ES-I3 (cell line): ENCODE results near the gene LANCL2.
"Not testable (repeated sequence)": the region's sequence is repeated elsewhere in the genome, so short reads cannot be mapped to it uniquely, and the experiment has no call there.

Experiments
- H3K36me3 ChIP-seq: 2 replicates; pipeline ENCODE4 v1.6.1; 2013; ENCODE audit warnings: mild to moderate bottlenecking, low read length, control low read depth, moderate library complexity; ENCODE audit not compliant: insufficient read depth
- H3K4me1 ChIP-seq: 2 replicates; pipeline ENCODE4 v1.6.1; 2013; ENCODE audit warnings: mild to moderate bottlenecking, control low read depth, low read length; ENCODE audit not compliant: insufficient read depth
- H3K9ac ChIP-seq: 2 replicates; pipeline ENCODE4 v1.6.1; 2013; ENCODE audit warnings: low read depth, mild to moderate bottlenecking, low read length, moderate library complexity
- H3K9me3 ChIP-seq: 2 replicates; pipeline ENCODE4 v1.6.1; 2013; ENCODE audit warnings: mild to moderate bottlenecking, low read length, moderate library complexity; ENCODE audit not compliant: control insufficient read depth, insufficient read depth

Gene LANCL2

DNA sequence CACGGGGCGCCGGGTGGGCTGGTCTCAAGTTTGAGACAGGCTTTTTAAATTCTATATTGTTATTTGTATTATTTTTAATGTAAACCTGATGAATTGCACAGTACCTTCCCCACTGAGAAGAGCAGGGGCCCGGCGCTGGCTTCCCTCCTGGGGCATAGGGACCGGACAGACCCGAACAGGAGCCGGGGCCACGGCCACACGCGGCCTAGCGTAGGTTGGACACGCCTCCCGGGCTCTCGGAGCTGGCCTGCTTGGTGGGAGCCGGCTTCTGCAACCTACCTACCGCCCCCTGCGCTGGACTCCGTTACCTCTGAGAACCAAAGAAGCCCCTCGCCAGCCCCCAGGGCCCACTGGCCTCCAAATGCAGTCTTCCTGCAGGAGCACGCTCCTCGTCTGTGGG lies 19.8 kb upstream of the LANCL2 start:
- Histone ChIP-seq H3K9me3 (no peaks in the 10 kb centered on the region), H3K9ac (no peak overlapping the region), H3K4me1 (no peaks in the 10 kb centered on the region), H3K36me3 (no peaks in the 10 kb centered on the region)

DNA sequence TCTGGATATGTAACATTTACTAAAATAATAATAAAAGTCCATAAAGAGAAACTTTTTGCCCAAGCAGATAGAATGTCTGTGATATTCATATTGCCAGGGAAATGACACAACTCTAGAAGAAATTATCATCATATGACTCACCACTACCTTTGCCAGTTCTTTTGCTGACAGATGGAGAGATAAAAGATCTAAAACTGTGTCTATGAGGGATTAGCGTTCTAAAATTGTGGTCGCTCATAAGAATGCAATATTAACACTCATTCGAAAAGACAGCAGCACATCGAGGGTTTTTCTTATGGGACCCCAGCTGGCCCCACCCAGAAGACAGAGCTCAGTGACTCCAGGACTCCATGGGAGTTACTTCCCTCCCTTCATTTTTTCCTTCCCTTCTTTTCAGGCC lies 16.6 kb upstream of the LANCL2 start:
- H3K4me1 ChIP-seq: no peaks in the 10 kb centered on the region
- H3K9me3 ChIP-seq: no peaks in the 10 kb centered on the region
- H3K9ac ChIP-seq: no peak overlapping the region
- H3K36me3 ChIP-seq: no peaks in the 10 kb centered on the region

DNA sequence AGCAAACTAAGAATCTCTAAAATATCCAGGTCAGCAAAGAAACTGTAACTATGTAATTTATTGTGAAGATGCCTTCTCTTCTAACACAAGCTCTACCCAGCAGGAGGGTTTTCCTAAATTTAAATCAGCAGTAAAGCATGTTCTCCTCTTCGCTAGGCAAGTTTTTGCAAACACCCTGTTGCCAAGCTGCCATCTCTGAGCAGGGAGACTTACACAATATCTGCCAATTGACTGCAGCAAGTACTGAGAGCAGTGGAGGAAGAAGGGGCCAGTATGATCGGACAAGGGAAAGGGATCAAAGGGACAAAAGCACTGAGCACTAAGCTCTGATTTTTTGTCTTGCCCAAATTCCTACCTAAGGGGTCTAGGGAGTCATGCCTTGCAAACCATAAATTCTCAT lies 16.0 kb upstream of the LANCL2 start:
- Histone ChIP-seq H3K4me1 (no peaks in the 10 kb centered on the region), H3K9me3 (no peaks in the 10 kb centered on the region), H3K36me3 (no peaks in the 10 kb centered on the region), H3K9ac (no peak overlapping the region)

DNA sequence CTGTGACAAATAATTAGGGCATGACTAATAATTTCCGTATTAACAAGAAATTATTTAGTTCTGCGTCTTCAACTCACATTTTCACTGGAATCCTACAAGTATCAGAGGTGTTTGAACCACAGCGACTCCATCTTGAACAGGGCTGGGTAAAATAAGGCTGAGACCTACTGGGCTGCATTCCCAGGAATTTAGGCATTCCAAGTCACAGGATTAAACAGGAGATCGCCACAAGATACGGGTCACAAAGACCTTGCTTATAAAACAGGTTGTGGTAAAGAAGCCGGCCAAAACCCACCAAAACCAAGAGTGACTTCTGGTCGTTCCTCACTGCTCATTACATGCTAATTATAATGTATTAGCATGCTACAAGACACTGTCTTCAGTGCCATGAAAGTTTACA lies 14.9 kb upstream of the LANCL2 start:
- no peaks in the 10 kb centered on the region for H3K4me1 ChIP-seq
- H3K9ac ChIP-seq: no peak overlapping the region
- H3K36me3 ChIP-seq: no peaks in the 10 kb centered on the region
- no peaks in the 10 kb centered on the region for H3K9me3 ChIP-seq

DNA sequence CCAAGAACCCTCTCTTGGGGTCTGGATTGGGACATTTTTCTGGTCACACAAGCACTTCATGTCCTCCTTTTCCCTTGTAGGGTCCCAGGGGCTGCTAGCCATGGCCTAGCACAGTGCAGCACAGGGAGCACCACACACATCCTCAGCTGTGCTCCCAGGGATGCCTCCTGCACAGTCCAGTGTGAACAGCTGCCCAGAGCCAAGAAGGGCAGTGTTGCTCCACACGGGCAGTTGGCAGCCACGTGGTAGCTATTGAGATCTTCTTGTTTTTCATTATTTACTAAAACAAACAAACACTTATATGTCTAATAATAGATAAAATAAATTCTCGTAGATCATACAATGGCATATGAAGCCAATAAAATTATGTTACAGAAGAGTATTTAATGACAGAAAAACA lies 13.9 kb upstream of the LANCL2 start:
- H3K36me3 ChIP-seq: no peaks in the 10 kb centered on the region
- no peak overlapping the region for H3K9ac ChIP-seq
- H3K9me3 ChIP-seq: no peaks in the 10 kb centered on the region
- H3K4me1 ChIP-seq: no peaks in the 10 kb centered on the region

DNA sequence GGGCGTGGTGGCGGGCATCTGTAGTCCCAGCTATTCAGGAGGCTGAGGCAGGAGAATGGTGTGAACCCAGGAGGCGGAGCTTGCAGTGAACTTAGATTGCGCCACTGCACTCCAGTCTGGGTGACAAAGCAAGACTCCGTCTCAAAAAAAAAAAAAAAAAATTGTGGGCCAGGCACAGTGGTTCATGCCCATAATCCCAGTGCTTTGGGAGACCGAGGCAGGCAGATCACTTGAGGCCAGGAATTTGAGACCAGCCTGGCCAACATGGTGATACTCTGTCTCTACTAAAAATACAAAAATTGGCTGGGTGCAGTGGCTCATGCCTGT lies 12.2 kb upstream of the LANCL2 start:
- not testable (repeated sequence) for H3K9me3 ChIP-seq, H3K36me3 ChIP-seq, H3K9ac ChIP-seq, H3K4me1 ChIP-seq

DNA sequence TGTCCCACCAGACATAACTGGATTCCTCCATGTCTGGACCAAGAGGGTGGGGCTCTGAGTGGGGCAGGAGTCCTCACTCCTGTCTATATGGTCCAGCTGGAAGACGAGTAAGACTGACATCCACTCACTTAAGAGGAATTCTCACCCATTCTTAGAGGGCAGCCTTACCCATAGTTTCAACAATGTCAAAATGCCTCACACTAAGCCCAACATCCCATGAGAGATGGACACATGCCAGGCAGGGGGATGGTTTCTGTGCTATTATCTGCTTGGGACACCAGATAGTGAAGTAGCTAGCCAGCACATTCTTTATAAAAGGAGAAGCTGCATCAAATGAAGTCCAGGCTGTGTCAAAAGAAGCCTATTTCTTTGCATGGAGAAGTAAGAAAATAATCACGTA lies 4.7 kb upstream of the LANCL2 start:
- H3K4me1 ChIP-seq: no peaks in the 10 kb centered on the region
- H3K9ac ChIP-seq: no peak overlapping the region
- H3K36me3 ChIP-seq: no peaks in the 10 kb centered on the region
- no peaks in the 10 kb centered on the region for H3K9me3 ChIP-seq

DNA sequence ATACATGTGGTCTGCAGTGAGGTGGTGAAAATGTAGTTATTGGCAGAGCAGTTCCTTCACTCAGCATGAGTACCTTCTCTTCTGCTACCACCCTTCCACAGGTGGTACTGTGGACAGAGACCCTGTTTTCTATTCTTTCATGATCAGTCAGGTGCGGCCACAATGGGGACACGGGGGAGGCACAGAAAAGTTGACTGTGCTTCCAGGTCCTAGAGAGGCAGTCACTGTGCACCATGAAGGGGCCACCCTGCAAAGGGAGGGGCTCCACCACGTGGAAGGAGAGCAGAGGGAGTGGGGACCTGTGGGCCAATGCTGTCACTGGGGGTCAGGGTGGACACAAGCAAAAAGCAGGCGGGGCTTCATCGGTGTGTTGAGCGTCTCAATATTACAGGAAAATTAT lies 3.6 kb upstream of the LANCL2 start:
- H3K36me3 ChIP-seq: no peaks in the 10 kb centered on the region
- no peak overlapping the region for H3K9ac ChIP-seq
- H3K4me1 ChIP-seq: no peaks in the 10 kb centered on the region
- no peaks in the 10 kb centered on the region for H3K9me3 ChIP-seq

DNA sequence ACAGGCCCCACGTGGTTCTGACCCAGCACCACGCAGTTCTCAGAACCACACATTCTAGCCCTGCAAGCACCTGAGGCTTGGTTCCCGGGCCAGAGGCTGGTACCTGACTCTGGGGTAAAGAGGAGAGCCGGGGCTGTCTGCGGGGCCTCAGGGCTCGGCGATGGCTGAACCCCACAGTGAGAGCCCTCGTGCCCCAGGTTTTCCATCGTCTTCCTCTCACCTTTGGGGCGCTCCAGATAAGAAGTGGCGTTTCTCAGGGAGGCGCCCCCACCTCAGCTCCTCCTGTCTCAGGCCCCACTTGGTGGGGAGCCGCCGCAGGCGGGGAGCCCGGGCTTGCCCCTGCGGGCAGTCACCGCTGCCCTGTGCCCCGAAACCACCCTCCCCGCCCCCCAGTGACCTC lies 2.2 kb upstream of the LANCL2 start:
- H3K9ac ChIP-seq: no peak overlapping the region
- H3K9me3 ChIP-seq: no peaks in the 10 kb centered on the region
- H3K36me3 ChIP-seq: no peaks in the 10 kb centered on the region
- H3K4me1 ChIP-seq: no peaks in the 10 kb centered on the region

DNA sequence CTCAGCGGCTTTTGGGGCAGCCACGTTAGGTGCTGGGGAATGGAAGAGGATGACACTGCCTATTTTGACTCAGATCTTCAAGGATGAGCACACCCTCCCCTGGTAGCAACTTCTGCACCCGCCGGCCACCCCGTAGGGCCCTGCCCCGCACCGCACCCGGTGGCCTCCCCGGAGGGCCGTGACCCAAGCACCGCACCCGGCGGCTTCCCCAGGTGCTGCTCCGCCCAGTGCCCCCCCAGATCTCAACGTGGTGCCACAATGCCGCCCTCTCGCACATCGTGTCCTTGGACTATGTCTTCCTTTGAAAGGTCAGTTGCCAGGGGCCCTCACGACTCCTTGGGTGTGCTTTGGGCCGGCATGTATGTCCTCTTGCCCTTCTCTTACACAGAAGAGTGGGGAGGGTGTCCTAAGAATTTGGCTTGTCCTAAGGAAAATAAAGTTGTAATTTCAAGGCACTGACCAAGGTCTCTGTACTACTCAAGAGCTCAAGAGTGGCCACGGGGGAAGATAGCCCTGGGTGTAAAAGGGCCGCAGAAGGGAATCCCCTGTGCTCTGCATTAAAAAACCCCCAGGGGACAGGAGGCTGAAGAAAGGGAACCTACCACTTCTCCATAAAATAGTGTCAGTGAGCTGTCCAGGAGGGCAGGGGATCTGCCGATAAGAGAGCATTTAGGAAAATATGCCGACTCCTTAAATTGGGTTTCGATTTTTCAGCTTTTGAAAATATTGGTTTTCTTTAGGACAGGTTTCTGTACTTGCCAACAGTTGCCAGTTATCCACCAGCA lies 1.6 kb upstream of the LANCL2 start:
- no peaks in the 10 kb centered on the region for H3K9me3 ChIP-seq
- H3K36me3 ChIP-seq: no peaks in the 10 kb centered on the region
- no peak overlapping the region for H3K9ac ChIP-seq
- H3K4me1 ChIP-seq: no peaks in the 10 kb centered on the region

DNA sequence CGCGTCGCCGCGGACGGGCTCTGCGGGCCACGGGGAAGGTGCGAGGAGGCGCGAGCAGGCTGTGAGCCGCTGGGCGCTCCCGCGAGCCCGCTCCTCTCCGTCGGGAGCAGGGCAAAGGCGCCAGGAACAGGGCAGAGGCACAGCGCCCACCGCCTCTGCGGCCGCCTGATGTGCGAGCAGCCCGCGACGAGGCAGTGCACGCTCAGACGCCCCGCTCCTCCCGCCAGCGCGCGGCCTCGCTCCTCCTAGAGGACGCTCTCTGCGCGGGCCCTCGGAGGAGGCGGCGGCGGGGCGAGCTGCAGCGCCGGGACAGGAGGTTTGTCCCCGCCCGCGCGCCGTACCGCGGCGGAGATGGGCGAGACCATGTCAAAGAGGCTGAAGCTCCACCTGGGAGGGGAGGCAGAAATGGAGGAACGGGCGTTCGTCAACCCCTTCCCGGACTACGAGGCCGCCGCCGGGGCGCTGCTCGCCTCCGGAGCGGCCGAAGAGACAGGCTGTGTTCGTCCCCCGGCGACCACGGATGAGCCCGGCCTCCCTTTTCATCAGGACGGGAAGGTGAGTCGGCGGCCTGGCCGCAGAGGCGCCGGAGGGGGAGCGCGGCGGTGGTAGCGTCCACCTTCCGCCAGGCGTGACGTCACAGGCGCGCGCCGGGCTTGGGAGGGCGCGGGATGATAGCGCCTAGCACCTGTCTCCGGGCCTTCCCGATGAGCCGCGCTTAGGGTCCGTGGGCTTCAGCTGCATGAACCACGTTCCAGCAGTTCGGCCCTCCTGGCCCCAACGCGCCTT lies 731 bp downstream of the LANCL2 start:
- H3K9ac ChIP-seq: peak overlapping the region; percentile 92
- H3K9me3 ChIP-seq: no peaks in the 10 kb centered on the region
- no peaks in the 10 kb centered on the region for H3K36me3 ChIP-seq
- H3K4me1 ChIP-seq: no peaks in the 10 kb centered on the region

DNA sequence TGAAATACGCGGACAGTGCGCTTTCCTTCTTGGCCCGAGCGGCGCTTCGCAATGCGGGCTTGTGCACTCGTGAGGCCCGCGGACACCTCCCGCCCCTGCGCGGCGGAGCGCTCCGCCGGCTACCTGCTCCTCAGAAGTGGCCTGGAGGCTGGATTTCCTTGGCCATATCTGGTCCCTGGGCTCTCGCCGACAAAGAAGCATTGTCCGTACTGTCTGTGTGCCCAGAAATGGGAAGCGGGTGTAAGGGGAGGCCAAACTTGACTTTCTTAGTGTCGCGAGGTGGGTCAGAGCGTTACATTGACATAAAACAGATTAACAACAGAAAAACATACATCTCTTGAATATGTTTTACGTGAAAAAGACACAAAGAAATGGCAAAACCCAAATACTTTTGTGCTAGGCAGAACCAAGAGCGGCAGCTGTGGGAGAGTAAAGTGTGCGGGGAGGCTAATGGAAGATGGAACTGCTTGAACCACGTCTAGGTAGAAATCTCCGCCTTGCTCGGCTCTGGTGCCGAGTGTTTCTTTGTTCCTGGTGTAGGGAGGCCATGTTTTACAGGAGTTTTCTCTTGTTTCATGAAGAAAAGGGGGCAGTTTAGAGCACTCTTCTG lies 1.4 kb downstream of the LANCL2 start:
- no peaks in the 10 kb centered on the region for H3K36me3 ChIP-seq
- H3K9ac ChIP-seq: peak overlapping the region; percentile 92
- no peaks in the 10 kb centered on the region for H3K4me1 ChIP-seq
- H3K9me3 ChIP-seq: no peaks in the 10 kb centered on the region

DNA sequence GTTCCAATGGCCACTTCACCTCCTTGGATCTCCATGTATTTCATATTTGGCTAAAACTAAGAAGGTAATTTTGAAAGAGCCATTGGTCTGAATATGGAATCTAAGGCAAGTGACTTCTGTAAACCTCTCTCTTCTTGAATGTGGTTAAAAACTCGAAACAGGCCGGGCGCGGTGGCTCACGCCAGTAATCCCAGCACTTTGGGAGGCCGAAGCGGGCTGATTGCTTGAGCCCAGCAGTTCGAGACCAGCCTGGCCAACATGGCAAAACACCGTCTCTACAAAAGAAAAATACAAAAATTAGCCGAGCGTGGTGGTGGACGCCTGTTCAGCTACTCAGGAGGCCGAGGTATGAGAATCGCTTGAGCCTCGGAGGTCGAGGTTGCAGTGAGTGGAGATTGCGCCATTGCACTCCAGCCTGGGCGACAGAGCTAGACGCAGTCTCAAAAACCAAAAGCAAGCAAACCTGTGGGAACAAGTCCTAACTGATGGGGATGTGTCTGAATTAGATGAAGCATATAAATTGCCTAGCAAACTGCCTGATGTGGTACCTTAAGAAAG lies 2.2 kb downstream of the LANCL2 start:
- Histone ChIP-seq H3K9ac (peak overlapping the region; percentile 92), H3K36me3 (no peaks in the 10 kb centered on the region), H3K9me3 (no peaks in the 10 kb centered on the region), H3K4me1 (no peaks in the 10 kb centered on the region)

DNA sequence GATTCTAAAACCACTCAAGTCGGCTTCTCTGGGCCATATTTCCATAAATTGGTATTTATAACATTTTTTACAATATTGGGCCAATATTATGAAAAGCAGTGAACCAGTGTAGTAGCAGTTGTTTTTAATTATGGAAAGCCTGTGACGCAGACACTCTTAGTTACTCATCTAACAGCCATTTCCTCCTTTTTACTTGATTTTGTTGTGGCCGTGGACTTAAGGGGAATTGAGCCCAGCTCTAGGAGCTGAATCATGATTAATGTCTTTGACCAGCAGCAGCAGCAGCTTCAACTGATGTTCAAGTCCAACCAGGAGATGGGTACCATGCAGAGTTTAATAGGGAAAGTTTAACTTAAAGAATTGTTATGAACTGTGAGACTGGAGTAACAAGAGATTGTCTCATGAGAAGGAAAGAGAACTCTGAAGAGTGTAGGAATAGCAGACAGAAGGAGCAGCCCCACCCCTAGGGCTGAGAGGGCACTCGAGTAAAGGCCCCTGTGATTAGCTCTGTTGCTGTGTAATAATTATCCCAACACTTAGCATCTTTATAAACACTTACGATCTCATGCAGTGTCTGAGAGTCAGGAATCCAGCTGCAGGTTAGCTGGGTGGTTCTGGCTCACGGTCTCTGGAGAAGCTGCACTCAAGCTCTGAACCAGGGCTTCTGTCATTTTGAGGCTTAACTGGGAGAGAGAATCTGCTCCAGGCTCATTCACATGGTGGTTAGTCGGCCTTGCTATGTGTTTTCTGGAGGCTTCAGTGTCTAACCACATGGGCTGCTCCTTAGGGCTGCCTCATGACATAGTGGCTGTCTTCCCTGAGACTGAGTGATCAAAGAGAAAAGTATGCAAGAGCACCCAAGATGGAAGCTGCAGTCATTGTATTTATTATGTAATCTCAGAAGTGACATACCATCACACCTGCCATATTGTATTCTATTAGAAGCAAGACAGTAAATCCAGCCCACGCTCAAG lies 4.6 kb downstream of the LANCL2 start:
- Histone ChIP-seq H3K9me3 (no peaks in the 10 kb centered on the region), H3K36me3 (no peaks in the 10 kb centered on the region), H3K4me1 (no peaks in the 10 kb centered on the region), H3K9ac (no peak overlapping the region)
